Upper lobe of right lung (tissue), 1 donor: ENCODE results near the gene DOCK10. TPM values are rescaled to one million over a fixed set of nuclear protein-coding genes. Genes with fewer than 3 reads are reported as not detected.
"Not testable (repeated sequence)": the region's sequence is repeated elsewhere in the genome, so short reads cannot be mapped to it uniquely, and the experiment has no call there.

Experiments used
- ATAC-seq: fragments of 200-7000 bp; cut with Tn5 transposase; one replicate; pipeline ENCODE4 v1.9.1; 2020; ENCODE audit warnings: mild to moderate bottlenecking, moderate library complexity
- DNase-seq: peaks from one replicate; pipeline ENCODE4 v3.0.0-alpha.2; 2020
- H3K27ac ChIP-seq: fragments of 200-600 bp; one replicate; pipeline ENCODE4 v1.8.0; 2022
- H3K27me3 ChIP-seq: fragments of 200-600 bp; one replicate; pipeline ENCODE4 v1.8.0; 2022; ENCODE audit warnings: mild to moderate bottlenecking
- H3K36me3 ChIP-seq: fragments of 200-600 bp; one replicate; pipeline ENCODE4 v1.8.0; 2022
- H3K4me1 ChIP-seq: fragments of 200-600 bp; one replicate; pipeline ENCODE4 v1.8.0; 2022
- H3K4me3 ChIP-seq: fragments of 200-600 bp; one replicate; pipeline ENCODE4 v1.8.0; 2022; ENCODE audit warnings: mild to moderate bottlenecking
- H3K9me3 ChIP-seq: fragments of 200-600 bp; one replicate; pipeline ENCODE4 v1.8.0; 2022
- intact Hi-C: fragments of 100-400 bp; cut with DNase I; formaldehyde crosslinking; loops from one replicate; pipeline ENCODE4 v1.11.0; 2022
- total RNA-seq: library from RNA; stranded (reverse); fragmentation: NEBNext Ultra II Directional; extraction: Animal tissue kit (Norgen Biotek cat#: 25700); gene quantifications from one replicate; pipeline ENCODE4 v1.2.1, GENCODE V29; 2021
- TF ChIP-seq, protein P1 (sequence below): fragments of 200-600 bp; IDR thresholded peaks from one replicate; pipeline ENCODE4 v1.8.0; 2022; ENCODE audit warnings: antibody characterized with exemption
- donor health status: DM: no; HTN: yes; CAD: no; lungs with severe emphysema.

DOCK10 gene
- total RNA-seq, 1 donor from 2014 or later = 35.8 TPM

DNA sequence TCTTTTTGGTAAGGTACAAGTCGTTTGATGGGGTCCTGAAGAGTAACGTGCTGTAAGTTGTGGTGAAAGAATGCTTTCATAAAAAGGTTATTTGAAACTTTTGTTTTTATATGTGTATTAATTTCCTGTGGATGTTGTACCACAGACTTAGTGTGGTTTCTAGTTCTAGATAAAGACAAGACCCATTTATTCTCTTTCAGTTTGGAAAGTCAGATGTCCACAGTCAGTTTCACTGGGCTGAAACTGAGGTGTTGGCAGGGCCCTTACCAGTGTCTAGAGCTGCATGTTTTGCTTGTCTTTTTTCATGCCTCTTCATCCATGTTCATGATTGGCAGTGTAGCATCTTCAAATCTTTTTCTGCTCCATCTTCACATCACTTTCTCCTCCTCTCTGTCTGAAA, 22.1 kb upstream of the DOCK10 start:
- no peak for DNase-seq
- intact Hi-C loops = no loop called here
- no peak overlapping the region for H3K4me3 ChIP-seq
- no peak for ATAC-seq
- TF ChIP-seq, protein P1, sequence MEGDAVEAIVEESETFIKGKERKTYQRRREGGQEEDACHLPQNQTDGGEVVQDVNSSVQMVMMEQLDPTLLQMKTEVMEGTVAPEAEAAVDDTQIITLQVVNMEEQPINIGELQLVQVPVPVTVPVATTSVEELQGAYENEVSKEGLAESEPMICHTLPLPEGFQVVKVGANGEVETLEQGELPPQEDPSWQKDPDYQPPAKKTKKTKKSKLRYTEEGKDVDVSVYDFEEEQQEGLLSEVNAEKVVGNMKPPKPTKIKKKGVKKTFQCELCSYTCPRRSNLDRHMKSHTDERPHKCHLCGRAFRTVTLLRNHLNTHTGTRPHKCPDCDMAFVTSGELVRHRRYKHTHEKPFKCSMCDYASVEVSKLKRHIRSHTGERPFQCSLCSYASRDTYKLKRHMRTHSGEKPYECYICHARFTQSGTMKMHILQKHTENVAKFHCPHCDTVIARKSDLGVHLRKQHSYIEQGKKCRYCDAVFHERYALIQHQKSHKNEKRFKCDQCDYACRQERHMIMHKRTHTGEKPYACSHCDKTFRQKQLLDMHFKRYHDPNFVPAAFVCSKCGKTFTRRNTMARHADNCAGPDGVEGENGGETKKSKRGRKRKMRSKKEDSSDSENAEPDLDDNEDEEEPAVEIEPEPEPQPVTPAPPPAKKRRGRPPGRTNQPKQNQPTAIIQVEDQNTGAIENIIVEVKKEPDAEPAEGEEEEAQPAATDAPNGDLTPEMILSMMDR = no peak
- no peak overlapping the region for H3K27ac ChIP-seq
- no peaks in the 10 kb centered on the region for H3K4me1 ChIP-seq
- no peaks in the 10 kb centered on the region for H3K36me3 ChIP-seq
- no peaks in the 10 kb centered on the region for H3K27me3 ChIP-seq
- H3K9me3 ChIP-seq = no peaks in the 10 kb centered on the region

DNA sequence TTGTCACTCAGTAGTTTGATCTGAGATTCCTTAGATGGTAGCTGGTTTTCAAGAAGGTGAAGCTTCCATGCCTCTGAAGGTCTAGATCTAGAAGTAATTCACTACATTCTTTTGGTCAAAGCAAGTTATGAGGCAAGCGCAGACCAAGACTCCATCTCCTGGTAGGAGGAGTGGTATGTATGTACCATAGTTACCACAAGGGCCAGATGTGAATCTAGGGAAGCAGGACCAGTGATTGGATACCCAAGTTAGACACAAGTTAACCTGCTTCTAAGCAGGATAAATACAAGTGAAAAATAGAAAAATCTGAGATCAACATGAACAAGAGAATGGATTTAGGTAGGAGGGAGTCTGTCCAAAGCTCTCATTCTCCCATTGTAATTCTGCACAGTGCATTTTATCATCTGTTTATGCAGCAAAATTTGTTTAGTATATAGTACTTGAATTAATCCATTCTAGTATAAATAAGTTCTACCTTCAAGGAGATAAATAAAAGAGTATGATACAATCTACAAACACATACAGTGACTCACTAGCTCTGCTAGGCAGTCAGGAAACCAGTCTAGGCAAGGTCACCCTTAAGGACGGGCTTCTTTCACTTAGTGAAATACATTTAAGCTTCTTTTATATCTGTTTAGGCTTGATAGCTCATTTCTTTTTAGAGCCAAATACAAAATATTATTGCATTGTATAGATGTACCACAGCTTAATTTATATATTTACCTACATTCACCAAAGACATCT, 14.2 kb upstream of the DOCK10 start:
- Histone ChIP-seq H3K27me3 (no peaks in the 10 kb centered on the region), H3K9me3 (no peaks in the 10 kb centered on the region), H3K4me1 (no peaks in the 10 kb centered on the region), H3K4me3 (no peak overlapping the region), H3K36me3 (no peaks in the 10 kb centered on the region), H3K27ac (no peak overlapping the region)
- TF ChIP-seq, protein P1 = no peak
- DNase-seq = no peak
- ATAC-seq = no peak
- intact Hi-C loops = no loop called here

DNA sequence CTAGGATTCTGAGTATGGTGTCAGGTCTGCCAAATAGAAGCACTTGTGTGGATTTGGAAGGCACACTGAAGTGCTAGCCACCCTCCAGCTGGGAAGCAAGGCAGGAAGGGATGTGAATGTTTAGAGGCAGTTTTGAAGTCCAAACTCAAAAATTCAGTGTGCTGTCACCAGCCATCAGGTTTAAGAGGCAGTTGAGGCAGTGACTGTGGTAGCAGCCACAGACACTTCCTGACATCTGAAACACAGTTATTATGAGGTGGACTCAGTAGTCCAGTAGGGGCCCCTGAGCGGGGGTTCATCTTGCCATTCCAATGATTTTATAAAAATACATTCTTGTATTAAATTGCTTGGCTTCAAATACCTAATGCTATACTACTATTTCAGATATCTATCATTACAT, 13.4 kb upstream of the DOCK10 start:
- no peak for ATAC-seq
- DNase-seq = no peak
- H3K4me3 ChIP-seq = no peak overlapping the region
- TF ChIP-seq, protein P1 = no peak
- no peaks in the 10 kb centered on the region for H3K9me3 ChIP-seq
- H3K27me3 ChIP-seq = no peaks in the 10 kb centered on the region
- H3K36me3 ChIP-seq = no peaks in the 10 kb centered on the region
- H3K27ac ChIP-seq = no peak overlapping the region
- intact Hi-C loops = no loop called here
- H3K4me1 ChIP-seq = no peaks in the 10 kb centered on the region

DNA sequence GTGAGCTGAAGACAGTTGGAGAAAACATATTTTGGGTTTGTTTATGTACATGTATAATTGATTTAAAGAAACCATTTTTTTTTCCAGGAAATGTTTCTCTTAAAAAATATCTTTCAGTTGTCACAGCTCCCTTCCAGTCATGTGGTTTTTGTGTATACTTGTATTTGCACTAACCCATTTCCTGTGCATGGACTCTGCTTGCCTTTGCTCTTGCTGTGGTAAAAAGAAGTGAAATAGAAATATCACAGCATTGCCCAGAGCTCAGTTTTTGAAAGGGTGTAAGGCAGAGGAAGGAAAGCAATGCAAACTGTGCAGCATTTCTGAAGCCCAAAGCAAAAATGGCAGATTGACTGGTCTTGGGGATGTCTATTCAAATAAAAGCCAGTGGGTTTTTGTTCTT, 10.4 kb upstream of the DOCK10 start:
- ATAC-seq = peak; percentile 60

DNA sequence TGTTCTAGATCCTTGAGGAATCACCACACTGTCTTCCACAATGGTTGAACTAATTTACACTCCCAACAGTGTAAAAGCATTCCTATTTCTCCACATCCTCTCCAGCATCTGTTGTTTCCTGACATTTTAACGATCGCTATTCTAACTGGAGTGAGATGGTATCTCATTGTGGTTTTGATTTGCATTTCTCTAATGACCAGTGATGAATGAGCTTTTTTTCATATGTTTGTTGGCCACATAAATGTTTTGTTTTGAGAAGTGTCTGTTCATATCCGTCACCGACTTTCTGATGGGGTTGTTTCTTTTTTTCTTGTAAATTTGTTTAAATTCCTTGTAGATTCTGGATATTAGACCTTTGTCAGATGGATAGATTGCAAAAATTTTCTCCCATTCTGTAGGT, 5.2 kb upstream of the DOCK10 start:
- H3K4me3 ChIP-seq, H3K27ac ChIP-seq, H3K9me3 ChIP-seq, H3K27me3 ChIP-seq, DNase-seq, intact Hi-C loops, H3K4me1 ChIP-seq, H3K36me3 ChIP-seq, ATAC-seq: not testable (repeated sequence)

More for the DNA sequence above, 10.4 kb upstream of the DOCK10 start:
- H3K4me1 ChIP-seq = no peaks in the 10 kb centered on the region
- no peaks in the 10 kb centered on the region for H3K36me3 ChIP-seq
- H3K4me3 ChIP-seq = no peak overlapping the region
- H3K9me3 ChIP-seq = no peaks in the 10 kb centered on the region
- intact Hi-C loops = no loop called here
- TF ChIP-seq, protein P1 = no peak
- DNase-seq = no peak
- H3K27ac ChIP-seq = no peak overlapping the region
- H3K27me3 ChIP-seq = no peaks in the 10 kb centered on the region

DNA sequence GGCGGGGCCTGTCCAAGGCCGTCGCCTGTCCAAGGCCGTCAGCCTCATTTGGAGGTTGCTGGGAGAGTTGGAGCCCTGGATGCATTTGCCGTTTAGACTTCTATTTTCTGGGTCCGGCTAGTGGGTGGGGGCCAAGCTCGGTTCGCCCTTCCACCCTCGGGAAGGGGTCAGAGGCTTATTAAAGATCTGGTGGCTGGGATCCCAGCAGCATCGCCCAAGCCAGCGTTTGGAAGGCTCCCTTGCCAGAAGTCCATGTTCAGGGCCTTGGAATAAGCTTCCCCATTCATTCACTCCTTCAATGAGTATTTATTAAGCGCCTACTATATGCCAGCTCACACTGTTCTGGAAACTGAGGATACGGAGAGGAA, 516 bp upstream of the DOCK10 start:
- Histone ChIP-seq H3K27me3 (peaks cover 14% of the 10 kb centered on the region), H3K4me1 (peaks cover 3% of the 10 kb centered on the region), H3K27ac (no peak overlapping the region), H3K4me3 (peak overlapping the region; percentile 57), H3K36me3 (no peaks in the 10 kb centered on the region), H3K9me3 (no peaks in the 10 kb centered on the region)
- TF ChIP-seq, protein P1 = no peak
- intact Hi-C loops = no loop called here
- ATAC-seq (no peak), DNase-seq (no peak)
